ENCODE data around the gene THSD7B. TPM values are rescaled to one million over a fixed set of nuclear protein-coding genes. Genes with fewer than 3 reads are reported as not detected.

The THSD7B gene
- total and polyA plus RNA-seq, 2 experiments from 2014 or later: 0.86 to 3.8 TPM

DNA sequence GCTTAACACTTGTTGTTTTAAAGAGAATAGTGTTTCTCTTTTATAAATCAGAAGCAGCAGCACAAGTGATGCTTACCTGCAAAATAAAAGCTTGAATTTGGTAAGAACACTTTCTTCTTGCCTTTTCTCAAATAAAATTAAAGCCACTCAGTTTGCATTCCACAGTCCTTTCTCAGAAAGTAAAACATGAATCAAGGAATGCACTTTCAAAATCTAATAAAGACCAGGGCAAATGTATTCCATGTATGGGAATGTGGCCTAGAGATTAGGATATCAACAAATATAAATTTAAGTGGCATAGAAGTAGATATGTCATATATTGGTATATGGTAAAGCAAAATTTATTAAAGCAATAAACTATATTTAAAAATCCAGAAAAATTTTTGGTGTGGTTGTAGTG lies 352.8 kb downstream of the THSD7B start:
- Histone ChIP-seq H3K27ac (ENCODE audit: low read depth) (no peak overlapping the region), H3K4me1 (ENCODE audit: insufficient read depth) (no peaks in the 10 kb centered on the region), H3K9me2 (ENCODE audit: insufficient read depth) (no peaks in the 10 kb centered on the region; the same call in 1 of the 2 replicates), H2AFZ (no peak overlapping the region), H3K79me2 (replicated peaks; ENCODE audit: insufficient read depth) (no peaks in the 10 kb centered on the region), H4K20me1 (replicated peaks; ENCODE audit: insufficient read depth) (no peaks in the 10 kb centered on the region), H3K36me3 (ENCODE audit: insufficient read depth) (no peaks in the 10 kb centered on the region), H3K4me2 (no peak overlapping the region), H3K4me3 (no peak overlapping the region), H3F3A (replicated peaks; ENCODE audit: low read depth) (no peaks in the 10 kb centered on the region), H3K27me3 (ENCODE audit: insufficient read depth) (no peaks in the 10 kb centered on the region)
- no peak for DNase-seq (ENCODE audit: low spot score)
- ATAC-seq: no peak
- Mint-ChIP-seq H3K36me3 (ENCODE audit: low read depth) (no peaks in the 10 kb centered on the region), H3K27ac (no peak overlapping the region), H3K9me3 (no peaks in the 10 kb centered on the region), H3K27me3 (ENCODE audit: insufficient read depth, low read depth, poor library complexity) (no peaks in the 10 kb centered on the region), H3K4me1 (0 out of 3 replicates have a peak, but pooled peaks cover 2% of the 10 kb centered on the region), H3K4me3 (no peak overlapping the region)
- no peak for TF ChIP-seq EZH2phosphoT487 (IDR thresholded peaks at IDR 0.05; ENCODE audit: unreplicated experiment)
- TF ChIP-seq ZNF114 (CRISPR knock-in tag; IDR thresholded peaks at IDR 0.05): no peak
- TF ChIP-seq STAT1 (IDR thresholded peaks at IDR 0.05; ENCODE audit: unreplicated experiment): no peak
- no peak for TF ChIP-seq ZNF331 (CRISPR knock-in tag; IDR thresholded peaks at IDR 0.05; ENCODE audit: low read depth)
- TF ChIP-seq, protein P1, sequence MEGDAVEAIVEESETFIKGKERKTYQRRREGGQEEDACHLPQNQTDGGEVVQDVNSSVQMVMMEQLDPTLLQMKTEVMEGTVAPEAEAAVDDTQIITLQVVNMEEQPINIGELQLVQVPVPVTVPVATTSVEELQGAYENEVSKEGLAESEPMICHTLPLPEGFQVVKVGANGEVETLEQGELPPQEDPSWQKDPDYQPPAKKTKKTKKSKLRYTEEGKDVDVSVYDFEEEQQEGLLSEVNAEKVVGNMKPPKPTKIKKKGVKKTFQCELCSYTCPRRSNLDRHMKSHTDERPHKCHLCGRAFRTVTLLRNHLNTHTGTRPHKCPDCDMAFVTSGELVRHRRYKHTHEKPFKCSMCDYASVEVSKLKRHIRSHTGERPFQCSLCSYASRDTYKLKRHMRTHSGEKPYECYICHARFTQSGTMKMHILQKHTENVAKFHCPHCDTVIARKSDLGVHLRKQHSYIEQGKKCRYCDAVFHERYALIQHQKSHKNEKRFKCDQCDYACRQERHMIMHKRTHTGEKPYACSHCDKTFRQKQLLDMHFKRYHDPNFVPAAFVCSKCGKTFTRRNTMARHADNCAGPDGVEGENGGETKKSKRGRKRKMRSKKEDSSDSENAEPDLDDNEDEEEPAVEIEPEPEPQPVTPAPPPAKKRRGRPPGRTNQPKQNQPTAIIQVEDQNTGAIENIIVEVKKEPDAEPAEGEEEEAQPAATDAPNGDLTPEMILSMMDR (conservative IDR thresholded peaks at IDR 0.05; ENCODE audit: low read depth in 2 of 2): no peak
- no peak for TF ChIP-seq CREB1 (CRISPR knock-in tag; IDR thresholded peaks at IDR 0.05; ENCODE audit: low read depth)
- TF ChIP-seq JUNB (IDR thresholded peaks at IDR 0.05; ENCODE audit: unreplicated experiment): no peak
- no peak for TF ChIP-seq EZH2 (IDR thresholded peaks at IDR 0.05; ENCODE audit: low read depth, unreplicated experiment)
- TF ChIP-seq, protein P2, sequence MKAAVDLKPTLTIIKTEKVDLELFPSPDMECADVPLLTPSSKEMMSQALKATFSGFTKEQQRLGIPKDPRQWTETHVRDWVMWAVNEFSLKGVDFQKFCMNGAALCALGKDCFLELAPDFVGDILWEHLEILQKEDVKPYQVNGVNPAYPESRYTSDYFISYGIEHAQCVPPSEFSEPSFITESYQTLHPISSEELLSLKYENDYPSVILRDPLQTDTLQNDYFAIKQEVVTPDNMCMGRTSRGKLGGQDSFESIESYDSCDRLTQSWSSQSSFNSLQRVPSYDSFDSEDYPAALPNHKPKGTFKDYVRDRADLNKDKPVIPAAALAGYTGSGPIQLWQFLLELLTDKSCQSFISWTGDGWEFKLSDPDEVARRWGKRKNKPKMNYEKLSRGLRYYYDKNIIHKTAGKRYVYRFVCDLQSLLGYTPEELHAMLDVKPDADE (IDR thresholded peaks at IDR 0.05): no peak
- no peak for TF ChIP-seq NANOG (IDR thresholded peaks at IDR 0.05; ENCODE audit: borderline replicate concordance)
- TF ChIP-seq POLR2AphosphoS5 (IDR thresholded peaks at IDR 0.05; ENCODE audit: low read depth): no peak
- no peak for TF ChIP-seq REST (IDR thresholded peaks at IDR 0.05; ENCODE audit: unreplicated experiment)
- no peak for TF ChIP-seq ZNF462 (CRISPR knock-in tag; IDR thresholded peaks at IDR 0.05)
